NB4 (cell line): ENCODE measurements around the gene CSMD2.

ENCODE experiments used
- CTCF ChIP-seq: IDR thresholded peaks from one replicate; pipeline ENCODE4 v1.5.1; 2012; ENCODE audit warnings: low read depth, low read length
- MAX ChIP-seq: IDR thresholded peaks from 2 replicates; pipeline ENCODE4 v1.6.1; 2011; ENCODE audit warnings: low read depth, low read length
- POLR2A ChIP-seq: IDR thresholded peaks from 2 replicates; pipeline ENCODE4 v1.6.1; 2011; ENCODE audit warnings: mild to moderate bottlenecking; ENCODE audit not compliant: insufficient read length; ENCODE audit errors: extremely low read depth

- TF ChIP-seq CTCF = no peak
- no peak for TF ChIP-seq POLR2A
- no peak for TF ChIP-seq MAX
These were observed 632.8 kb downstream of the CSMD2 start for GRCh38 chr1:33532250-33532649.
